Nucleus accumbens (tissue), 56 donors: Measurements from ENCODE around the gene RPS6KA5.

Source experiments
- DNase-seq, 56 donors: peaks; one replicate each; lab custom pipeline; 2025; lab: John Stamatoyannopoulos, UW

The RPS6KA5 gene

GRCh38 chr14:90815822-90816662 is 244.4 kb downstream of the RPS6KA5 start, which contains the start of gene TTC7B:
Gene TTC7B (minus strand): TSS chr14:90816430. CDS start chr14:90816295, 135 bp downstream.
- peak in 13 of 56 donors; percentile 13 to 60 (median 41) for DNase-seq

GRCh38 chr14:90815572-90815821 is 244.9 kb downstream of the RPS6KA5 start:
- DNase-seq = no peak

- DNase-seq = no peak
Observed at GRCh38 chr14:90814806-90815571, 245.5 kb downstream of the RPS6KA5 start.

- no peak for DNase-seq
Observed at GRCh38 chr14:90813442-90813841, 247.0 kb downstream of the RPS6KA5 start.

- DNase-seq = no peak
Observed at GRCh38 chr14:90812109-90812508, 248.3 kb downstream of the RPS6KA5 start.

- no peak for DNase-seq
Observed at GRCh38 chr14:90811641-90812040, 248.8 kb downstream of the RPS6KA5 start.

GRCh38 chr14:90810806-90811205 is 249.6 kb downstream of the RPS6KA5 start:
- no peak for DNase-seq

- DNase-seq = no peak
Observed at GRCh38 chr14:90809530-90810312, 250.7 kb downstream of the RPS6KA5 start.

GRCh38 chr14:90808759-90809529 is 251.5 kb downstream of the RPS6KA5 start:
- no peak for DNase-seq

- no peak for DNase-seq
Observed at GRCh38 chr14:90807060-90807459, 253.4 kb downstream of the RPS6KA5 start.

GRCh38 chr14:90805662-90806540 is 254.5 kb downstream of the RPS6KA5 start:
- DNase-seq = peak in 37 of 56 donors; percentile 22 to 79 (median 42)

- DNase-seq = no peak
Observed at GRCh38 chr14:90805084-90805391, 255.4 kb downstream of the RPS6KA5 start.

GRCh38 chr14:90804292-90805083 is 256.0 kb downstream of the RPS6KA5 start:
- DNase-seq = no peak

- DNase-seq = no peak
Observed at GRCh38 chr14:90803249-90803648, 257.2 kb downstream of the RPS6KA5 start.

- DNase-seq = no peak
Observed at GRCh38 chr14:90799420-90799819, 261.0 kb downstream of the RPS6KA5 start.

- no peak for DNase-seq
Observed at GRCh38 chr14:90797919-90798318, 262.5 kb downstream of the RPS6KA5 start.
